ENCODE measurements around the gene PLXNA2. TPM values are rescaled to one million over a fixed set of nuclear protein-coding genes. Genes with fewer than 3 reads are reported as not detected.

The PLXNA2 gene
- total and polyA plus RNA-seq, 7 donors = 2.4 to 16.1 (median 6.4) TPM

- Histone ChIP-seq H3K27ac (no peak overlapping the region), H3K9me3 (no peaks in the 10 kb centered on the region), H3K4me3 (no peak overlapping the region), H3K27me3 (no peaks in the 10 kb centered on the region), H3K4me1 (peaks cover 0 to 4% (median 0%) of the 10 kb centered on the region in 4 donors), H3K36me3 (peaks cover 0 to 80% (median 26%) of the 10 kb centered on the region in 4 donors)
- DNase-seq = no peak
- intact Hi-C loops (cut with DNase I) = no loop called here
- WGBS, 2 donors = 85 to 88% methylated on average over 6 of the region's 6 CpGs
- TF ChIP-seq EP300 (IDR thresholded peaks at IDR 0.05) = no peak
- TF ChIP-seq POLR2A (IDR thresholded peaks at IDR 0.05) = no peak
- TF ChIP-seq POLR2AphosphoS5 (IDR thresholded peaks at IDR 0.05) = no peak
- no peak for TF ChIP-seq CTCF (IDR thresholded peaks at IDR 0.05)
These were observed 203.3 kb downstream of the PLXNA2 start for GRCh38 chr1:208040821-208041297.

DNA sequence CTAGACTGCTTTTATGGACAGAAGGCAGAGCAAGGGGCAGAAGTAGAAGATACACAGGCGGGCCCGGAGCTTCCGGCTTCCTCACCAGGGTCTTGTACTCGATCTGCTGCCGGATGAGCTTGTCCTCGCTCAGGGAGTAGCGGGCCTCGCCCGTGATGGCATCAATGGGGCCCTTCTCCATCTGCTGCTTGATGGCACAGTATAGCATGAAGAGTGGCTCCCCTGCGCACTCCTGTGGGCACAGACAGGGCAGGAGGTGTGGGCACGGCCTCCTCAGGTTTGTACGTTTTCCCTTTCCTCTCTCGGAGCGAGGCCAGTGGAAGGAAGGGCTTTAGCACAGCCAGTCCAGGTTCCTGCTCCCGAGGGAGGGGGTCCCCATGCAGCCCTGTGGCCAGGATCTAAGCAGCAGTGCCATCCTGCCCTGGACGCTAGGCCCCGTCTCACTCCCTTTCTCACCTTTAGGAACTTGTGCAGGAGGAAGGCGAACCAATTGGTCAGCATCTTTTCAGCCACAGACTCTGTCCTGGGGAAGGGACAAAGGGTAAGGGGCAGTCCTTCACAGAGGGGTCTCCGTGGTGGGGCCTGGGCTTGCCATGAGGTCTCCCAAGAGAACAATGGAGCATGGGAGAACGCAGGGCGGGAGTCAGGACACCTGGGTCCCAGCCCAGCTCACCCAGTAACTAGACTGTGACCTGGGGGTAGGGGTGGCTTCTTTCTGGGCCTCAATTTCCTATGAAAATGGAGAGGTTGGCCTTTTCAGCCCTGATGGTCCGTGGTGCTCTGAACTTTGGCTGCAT, 204.4 kb downstream of the PLXNA2 start:
- 90 to 92% methylated on average over 22 of the region's 22 CpGs for WGBS, 2 donors
- peaks cover 0 to 68% (median 25%) of the 10 kb centered on the region in 4 donors for H3K36me3 ChIP-seq
- H3K27ac ChIP-seq = no peak overlapping the region
- DNase-seq = no peak
- no peak overlapping the region for H3K4me3 ChIP-seq
- no peak for TF ChIP-seq EP300 (IDR thresholded peaks at IDR 0.05)
- TF ChIP-seq POLR2A (IDR thresholded peaks at IDR 0.05) = no peak
- no peak for TF ChIP-seq POLR2AphosphoS5 (IDR thresholded peaks at IDR 0.05)
- no peak for TF ChIP-seq CTCF (IDR thresholded peaks at IDR 0.05)
- intact Hi-C loops (cut with DNase I) = no loop called here
- H3K4me1 ChIP-seq = no peaks in the 10 kb centered on the region
- no peaks in the 10 kb centered on the region for H3K9me3 ChIP-seq
- H3K27me3 ChIP-seq = no peaks in the 10 kb centered on the region

GRCh38 chr1:208038303-208038702, 205.9 kb downstream of the PLXNA2 start:
- Histone ChIP-seq H3K9me3 (no peaks in the 10 kb centered on the region), H3K36me3 (peaks cover 0 to 64% (median 17%) of the 10 kb centered on the region in 4 donors), H3K27ac (no peak overlapping the region), H3K4me3 (no peak overlapping the region), H3K4me1 (no peaks in the 10 kb centered on the region), H3K27me3 (no peaks in the 10 kb centered on the region)
- WGBS, 2 donors = 92 to 93% methylated on average over 14 of the region's 14 CpGs
- DNase-seq = no peak
- intact Hi-C loops (cut with DNase I) = no loop called here
- no peak for TF ChIP-seq POLR2AphosphoS5 (IDR thresholded peaks at IDR 0.05)
- no peak for TF ChIP-seq CTCF (IDR thresholded peaks at IDR 0.05)
- no peak for TF ChIP-seq POLR2A (IDR thresholded peaks at IDR 0.05)
- TF ChIP-seq EP300 (IDR thresholded peaks at IDR 0.05) = no peak

DNA sequence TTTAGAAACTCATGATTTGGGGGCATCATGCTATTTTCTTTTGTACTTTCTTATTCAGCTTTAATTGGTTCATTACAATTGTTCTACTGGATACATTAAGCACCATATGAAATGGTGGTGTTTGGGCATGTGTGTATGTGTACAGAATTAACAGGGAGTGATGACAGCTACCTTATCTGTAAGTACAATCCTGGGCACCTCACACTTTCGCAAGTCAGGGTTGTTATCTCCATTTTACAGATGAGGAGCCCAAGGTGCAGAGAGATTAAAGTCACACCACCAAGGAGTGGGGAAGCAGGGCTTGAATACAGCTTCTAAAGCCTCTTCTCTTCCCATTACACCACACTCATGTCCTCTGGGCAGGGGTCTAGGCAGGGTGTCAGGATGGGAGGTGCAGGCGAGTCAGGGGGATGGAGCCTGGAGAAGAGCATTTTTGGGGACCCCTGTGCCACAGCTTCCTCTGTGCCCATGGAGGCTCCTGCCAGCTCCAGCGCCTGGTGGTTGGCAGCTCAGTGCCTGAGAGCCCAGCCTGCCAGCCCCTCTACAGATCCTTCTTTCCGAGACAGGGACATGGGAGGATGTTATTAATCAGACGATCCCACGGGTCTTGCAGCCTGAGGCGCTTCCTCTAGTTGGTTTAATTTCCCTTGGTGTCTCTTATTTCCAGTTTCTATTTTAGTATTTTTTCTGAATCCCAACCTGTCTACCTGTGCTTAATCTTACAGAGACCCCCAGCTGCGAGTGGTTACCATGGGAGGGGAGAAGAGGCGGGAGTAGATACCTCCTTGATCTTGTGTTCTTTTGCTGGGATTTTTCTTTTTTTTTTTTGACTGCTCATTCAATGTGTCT, 207.0 kb downstream of the PLXNA2 start:
- Histone ChIP-seq H3K4me1 (no peaks in the 10 kb centered on the region), H3K27me3 (no peaks in the 10 kb centered on the region), H3K27ac (no peak overlapping the region), H3K4me3 (no peak overlapping the region), H3K36me3 (peaks cover 0 to 64% (median 13%) of the 10 kb centered on the region in 4 donors), H3K9me3 (no peaks in the 10 kb centered on the region)
- peak; percentile 40 for DNase-seq
- WGBS, 2 donors = 89 to 94% methylated on average over 9 of the region's 9 CpGs
- intact Hi-C loops (cut with DNase I) = no loop called here
- TF ChIP-seq CTCF (IDR thresholded peaks at IDR 0.05) (no peak), EP300 (IDR thresholded peaks at IDR 0.05) (no peak), POLR2A (IDR thresholded peaks at IDR 0.05) (no peak), POLR2AphosphoS5 (IDR thresholded peaks at IDR 0.05) (no peak)
